PC-9 (cell line): ENCODE results near the gene SFMBT2.

Experiments
- EZH2 ChIP-seq: fragments of 200-600 bp; sonication (generic); IDR thresholded peaks from 2 replicates; pipeline ENCODE4 v1.8.0; 2017; ENCODE audit warnings: antibody characterized with exemption, low read depth
- TF ChIP-seq, protein P1 (sequence below): fragments of 200-600 bp; sonication (generic); conservative IDR thresholded peaks from 2 replicates; pipeline ENCODE4 v1.6.1; 2017; ENCODE audit warnings: mixed run types, antibody characterized with exemption, mild to moderate bottlenecking, moderate library complexity

DNA sequence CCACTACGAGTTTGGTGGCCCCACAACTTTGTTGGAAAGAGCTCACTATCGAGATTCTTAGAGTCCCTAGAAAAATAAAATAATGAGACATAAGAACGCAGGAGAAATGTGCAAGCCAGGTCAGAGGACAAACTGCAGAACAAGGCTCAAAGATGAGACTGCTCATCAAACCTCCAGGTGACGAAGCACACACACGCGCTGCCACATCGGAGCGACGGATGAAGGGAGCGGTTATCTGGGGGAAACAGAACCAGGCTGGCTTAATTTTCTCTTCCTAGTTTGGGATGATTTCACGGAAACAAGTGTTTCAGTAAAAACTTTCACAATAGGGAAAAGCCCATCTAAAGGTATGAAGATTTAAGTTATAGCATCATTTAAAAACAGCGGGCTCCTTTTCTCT lies 231.3 kb downstream of the SFMBT2 start:
- no peak for TF ChIP-seq EZH2
- TF ChIP-seq, protein P1, sequence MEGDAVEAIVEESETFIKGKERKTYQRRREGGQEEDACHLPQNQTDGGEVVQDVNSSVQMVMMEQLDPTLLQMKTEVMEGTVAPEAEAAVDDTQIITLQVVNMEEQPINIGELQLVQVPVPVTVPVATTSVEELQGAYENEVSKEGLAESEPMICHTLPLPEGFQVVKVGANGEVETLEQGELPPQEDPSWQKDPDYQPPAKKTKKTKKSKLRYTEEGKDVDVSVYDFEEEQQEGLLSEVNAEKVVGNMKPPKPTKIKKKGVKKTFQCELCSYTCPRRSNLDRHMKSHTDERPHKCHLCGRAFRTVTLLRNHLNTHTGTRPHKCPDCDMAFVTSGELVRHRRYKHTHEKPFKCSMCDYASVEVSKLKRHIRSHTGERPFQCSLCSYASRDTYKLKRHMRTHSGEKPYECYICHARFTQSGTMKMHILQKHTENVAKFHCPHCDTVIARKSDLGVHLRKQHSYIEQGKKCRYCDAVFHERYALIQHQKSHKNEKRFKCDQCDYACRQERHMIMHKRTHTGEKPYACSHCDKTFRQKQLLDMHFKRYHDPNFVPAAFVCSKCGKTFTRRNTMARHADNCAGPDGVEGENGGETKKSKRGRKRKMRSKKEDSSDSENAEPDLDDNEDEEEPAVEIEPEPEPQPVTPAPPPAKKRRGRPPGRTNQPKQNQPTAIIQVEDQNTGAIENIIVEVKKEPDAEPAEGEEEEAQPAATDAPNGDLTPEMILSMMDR: no peak
